GM18867 (cell line): Measurements from ENCODE around the gene ASCC1.
A peak's percentile ranks its signal among the peaks of the same experiment; 100 is the strongest.
"Not testable (repeated sequence)": the region's sequence is repeated elsewhere in the genome, so short reads cannot be mapped to it uniquely, and the experiment has no call there.

Source experiments
- ATAC-seq: cut with Tn5 transposase; IDR thresholded peaks from one replicate; pipeline ENCODE4 v1.9.1; 2021; ENCODE audit warnings: mild to moderate bottlenecking, moderate library complexity; ENCODE audit not compliant: unreplicated experiment

Gene ASCC1

GRCh38 chr10:72173619-72174296, 42.3 kb downstream of the ASCC1 start:
- peak; percentile 63 for ATAC-seq

DNA sequence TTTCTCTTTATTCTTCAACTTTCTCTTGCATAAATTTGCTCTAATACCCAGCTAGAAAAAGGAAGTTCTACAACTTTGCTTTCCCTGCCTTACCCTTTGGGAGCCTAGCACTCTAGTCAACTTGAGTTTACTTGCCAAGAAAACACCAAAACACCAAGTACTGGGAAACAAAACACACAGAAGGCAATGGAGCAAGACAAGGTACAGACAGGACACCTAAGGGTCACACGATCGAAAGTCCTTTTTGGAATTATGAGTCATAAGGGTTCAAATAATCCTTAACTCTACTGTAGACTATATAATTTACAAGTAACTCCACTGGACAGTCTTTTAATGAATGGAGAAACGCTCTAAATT, 42.8 kb downstream of the ASCC1 start:
- ATAC-seq, result no peak

GRCh38 chr10:72171175-72171630, 44.9 kb downstream of the ASCC1 start:
- ATAC-seq, result no peak

DNA sequence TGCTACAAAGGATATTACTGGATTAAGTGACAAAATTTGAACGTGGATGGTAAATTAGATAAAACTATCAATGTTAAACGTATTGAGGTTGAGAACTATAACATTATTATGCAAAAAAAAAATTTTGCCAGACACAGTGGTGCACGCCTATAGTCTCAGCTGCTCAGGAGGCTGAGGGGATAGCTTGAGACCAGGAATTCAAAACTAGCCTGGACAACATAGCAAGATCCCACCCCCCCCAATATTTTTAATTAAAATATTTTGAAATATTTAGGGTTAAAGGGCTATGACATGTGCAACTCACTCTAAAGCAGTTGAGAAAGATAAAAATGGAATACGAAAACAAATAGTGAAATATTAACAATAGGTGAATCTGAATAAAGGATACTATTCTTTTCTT, 45.3 kb downstream of the ASCC1 start:
- no peak for ATAC-seq

DNA sequence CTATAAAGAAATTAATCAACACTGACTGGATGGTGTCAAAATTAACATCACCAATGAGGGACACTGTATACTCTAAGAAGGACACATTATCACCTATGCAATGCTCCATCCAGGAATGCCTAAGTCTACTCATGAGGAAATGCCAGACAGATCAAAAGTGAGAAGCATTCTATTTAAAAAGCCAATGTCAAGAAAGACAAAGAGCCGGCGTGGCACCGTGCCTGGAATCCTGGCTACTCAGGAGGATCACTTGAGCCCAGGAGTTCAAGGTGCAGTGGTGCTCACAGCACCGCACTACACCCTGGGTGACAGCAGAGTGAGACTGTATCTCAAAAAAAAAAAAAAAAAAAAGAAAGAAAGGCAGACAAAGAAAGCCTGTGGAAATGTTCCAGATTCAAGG, 45.8 kb downstream of the ASCC1 start:
- ATAC-seq, result no peak

- no peak for ATAC-seq
Measured at GRCh38 chr10:72167118-72167517, 49.0 kb downstream of the ASCC1 start.

- no peak for ATAC-seq
Measured at GRCh38 chr10:72164617-72165016, 51.5 kb downstream of the ASCC1 start.

DNA sequence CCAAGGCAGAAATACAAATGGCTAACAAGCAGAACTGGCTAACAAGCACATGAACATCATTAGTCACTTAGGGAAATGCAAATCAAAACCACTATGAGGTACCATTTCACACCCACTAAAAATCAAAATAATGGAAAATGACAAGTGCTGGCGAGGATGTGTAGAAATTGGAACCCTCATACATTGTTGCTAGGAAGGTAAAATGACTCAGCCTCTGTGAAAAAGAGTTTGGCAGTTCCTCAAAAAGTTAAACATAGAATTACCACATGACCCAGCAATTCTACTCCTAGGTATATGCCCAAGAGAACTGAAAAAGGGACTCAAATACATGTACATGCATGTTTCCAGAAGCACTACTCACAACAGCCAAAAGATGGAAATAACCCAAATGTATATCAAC, 53.1 kb downstream of the ASCC1 start:
- ATAC-seq, result peak; percentile 56

GRCh38 chr10:72158176-72158575, 57.9 kb downstream of the ASCC1 start:
- ATAC-seq, result no peak

DNA sequence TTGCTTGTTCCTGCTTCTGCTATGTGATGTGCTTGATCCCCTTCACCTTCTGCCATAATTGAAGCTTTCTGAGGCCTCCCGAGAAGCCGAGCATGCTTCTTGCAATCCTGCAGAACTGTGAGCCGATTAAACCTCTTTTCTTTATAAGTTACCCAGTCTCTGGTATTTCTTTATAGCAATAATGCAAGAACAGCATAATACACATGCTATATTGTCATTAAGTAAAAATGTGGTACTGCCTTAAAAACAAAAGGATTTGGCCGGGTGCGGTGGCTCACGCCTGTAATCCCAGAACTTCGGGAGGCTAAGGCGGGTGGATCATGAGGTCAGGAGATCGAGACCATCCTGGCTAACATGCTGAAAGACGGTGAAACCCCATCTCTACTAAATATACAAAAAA, 59.9 kb downstream of the ASCC1 start:
- no peak for ATAC-seq

GRCh38 chr10:72152286-72152685, 63.8 kb downstream of the ASCC1 start:
- no peak for ATAC-seq

DNA sequence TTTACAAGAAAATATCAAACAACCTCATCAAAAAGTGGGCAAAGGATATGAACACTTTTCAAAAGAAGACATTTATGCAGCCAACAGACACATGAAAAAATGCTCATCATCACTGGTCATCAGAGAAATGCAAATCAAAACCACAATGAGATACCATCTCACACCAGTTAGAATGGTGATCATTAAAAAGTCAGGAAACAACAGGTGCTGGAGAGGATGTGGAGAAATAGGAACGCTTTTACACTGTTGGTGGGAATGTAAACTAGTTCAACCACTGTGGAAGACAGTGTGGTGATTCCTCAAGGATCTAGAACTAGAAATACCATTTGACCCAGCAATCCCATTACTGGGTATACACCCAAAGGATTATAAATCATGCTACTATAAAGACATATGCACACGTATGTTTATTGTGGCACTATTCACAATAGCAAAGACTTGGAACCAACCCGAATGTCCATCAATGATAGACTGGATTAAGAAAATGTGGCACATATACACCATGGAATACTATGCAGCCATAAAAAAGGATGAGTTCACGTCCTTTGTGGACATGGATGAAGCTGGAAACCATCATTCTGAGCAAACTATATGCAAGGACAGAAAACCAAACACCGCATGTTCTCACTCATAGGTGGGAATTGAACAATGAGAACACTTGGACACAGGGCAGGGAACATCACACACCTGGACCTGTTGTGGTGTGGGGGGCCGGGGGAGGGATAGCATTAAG, 65.2 kb downstream of the ASCC1 start:
- not testable (repeated sequence) for ATAC-seq

- ATAC-seq, result not testable (repeated sequence)
Measured at GRCh38 chr10:72147324-72147584, 68.8 kb downstream of the ASCC1 start.

DNA sequence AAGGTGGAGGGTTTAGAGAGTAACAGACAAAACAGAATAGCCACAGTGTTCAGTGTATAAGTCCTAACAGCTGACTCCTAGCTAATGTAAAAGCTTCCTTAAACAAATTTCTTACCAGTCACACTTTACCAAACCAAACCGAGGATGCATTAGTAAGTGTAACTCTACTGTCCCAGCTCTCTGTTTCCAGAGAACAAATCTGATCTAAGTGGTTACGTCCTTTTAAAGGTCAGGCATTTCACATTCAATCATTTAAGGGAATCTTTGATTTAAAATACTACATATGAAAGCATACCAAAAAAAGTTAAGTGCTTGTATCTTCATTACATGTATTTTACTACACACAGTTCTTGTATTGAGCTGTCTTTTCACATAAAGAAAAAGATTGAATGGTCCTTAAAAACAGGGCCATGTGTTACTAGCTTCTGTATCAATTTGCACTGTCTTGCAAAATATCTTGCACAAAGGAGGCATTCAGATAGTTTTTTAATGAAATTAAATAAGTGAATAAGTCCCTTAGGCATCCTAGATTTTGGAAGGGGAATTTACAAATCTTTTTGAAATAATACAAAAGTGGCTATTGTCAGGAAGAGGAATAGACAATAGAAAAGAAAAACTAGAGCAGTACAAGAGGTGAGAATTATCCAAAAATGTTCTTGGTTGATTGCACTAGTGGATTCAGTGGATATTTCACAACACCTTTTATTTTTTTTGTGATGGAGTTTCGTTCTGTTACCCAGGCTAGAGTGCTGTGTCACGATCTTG, 69.3 kb downstream of the ASCC1 start:
- ATAC-seq, result no peak

DNA sequence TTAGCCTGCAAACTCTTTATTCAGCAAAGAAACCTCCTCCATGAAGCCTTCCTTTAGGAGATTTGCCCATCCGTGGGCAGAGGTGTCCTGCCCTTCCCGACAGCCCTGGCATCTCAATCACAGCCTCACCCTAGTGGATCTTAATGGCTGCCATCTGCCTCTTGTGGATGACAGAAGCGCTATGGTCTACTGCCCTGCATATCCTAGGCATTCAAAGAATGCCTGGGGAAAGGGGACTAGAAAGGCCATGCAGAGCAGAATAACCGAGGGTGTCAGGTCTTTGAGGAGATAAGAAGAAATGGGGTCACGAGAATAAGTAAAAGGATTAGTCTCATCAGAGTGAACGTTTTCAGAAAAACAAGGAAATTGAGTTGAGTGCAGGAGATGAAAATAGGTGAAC, 70.0 kb downstream of the ASCC1 start:
- ATAC-seq, result no peak

DNA sequence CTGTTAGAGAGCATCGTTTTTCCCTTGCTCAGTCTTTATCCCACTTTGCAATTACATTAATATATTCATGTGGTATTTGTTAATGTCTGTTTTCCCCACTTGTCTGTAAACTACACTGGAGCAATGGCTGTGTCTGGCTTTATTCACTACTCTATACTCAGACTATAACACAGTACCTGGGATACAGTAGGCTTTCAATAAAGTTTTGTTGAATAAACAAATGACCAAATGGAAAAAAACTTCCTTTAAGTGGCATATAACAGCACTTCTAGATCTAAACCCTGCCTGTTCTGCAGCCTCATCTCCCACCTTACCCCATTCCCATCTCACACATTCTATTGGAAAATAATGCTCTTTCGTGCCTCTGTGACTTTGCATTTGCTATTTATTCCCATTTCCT, 70.4 kb downstream of the ASCC1 start:
- ATAC-seq, result no peak

GRCh38 chr10:72140850-72141249, 75.2 kb downstream of the ASCC1 start:
- ATAC-seq, result no peak

DNA sequence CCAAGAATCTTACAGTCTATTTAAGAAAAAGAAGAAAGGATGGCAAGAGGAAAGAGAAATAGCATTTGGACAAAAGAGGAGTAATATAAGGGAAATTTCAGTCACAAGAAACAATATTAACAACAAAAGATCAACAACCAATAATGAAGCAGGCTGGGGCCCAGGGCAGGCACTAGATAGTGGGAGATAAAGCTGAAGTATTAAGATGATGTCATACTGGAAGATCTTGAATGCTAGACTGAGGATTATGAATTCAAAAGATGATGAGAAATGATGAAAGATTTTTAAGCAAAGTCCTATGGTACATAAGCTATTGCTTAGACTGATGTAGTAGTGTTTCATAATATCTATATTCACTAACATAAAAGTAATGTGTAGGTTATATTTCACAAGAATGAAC, 75.9 kb downstream of the ASCC1 start:
- ATAC-seq, result no peak

GRCh38 chr10:72137583-72137982, 78.5 kb downstream of the ASCC1 start:
- ATAC-seq, result no peak

DNA sequence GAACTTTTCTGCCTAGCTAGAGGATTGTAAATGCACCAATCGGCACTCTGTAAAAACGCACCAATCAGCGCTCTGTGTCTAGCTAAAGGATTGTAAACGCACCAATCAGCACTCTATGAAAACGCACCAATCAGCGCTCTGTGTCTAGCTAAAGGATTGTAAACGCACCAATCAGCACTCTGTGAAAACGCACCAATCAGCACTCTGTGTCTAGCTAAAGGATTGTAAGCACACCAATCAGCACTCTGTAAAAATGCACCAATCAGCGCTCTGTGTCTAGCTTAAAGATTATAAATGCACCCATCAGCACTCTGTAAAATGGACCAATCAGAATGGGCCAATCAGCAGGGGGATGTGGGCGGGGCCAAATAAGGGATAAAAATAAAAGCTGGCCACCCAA, 79.9 kb downstream of the ASCC1 start:
- not testable (repeated sequence) for ATAC-seq

DNA sequence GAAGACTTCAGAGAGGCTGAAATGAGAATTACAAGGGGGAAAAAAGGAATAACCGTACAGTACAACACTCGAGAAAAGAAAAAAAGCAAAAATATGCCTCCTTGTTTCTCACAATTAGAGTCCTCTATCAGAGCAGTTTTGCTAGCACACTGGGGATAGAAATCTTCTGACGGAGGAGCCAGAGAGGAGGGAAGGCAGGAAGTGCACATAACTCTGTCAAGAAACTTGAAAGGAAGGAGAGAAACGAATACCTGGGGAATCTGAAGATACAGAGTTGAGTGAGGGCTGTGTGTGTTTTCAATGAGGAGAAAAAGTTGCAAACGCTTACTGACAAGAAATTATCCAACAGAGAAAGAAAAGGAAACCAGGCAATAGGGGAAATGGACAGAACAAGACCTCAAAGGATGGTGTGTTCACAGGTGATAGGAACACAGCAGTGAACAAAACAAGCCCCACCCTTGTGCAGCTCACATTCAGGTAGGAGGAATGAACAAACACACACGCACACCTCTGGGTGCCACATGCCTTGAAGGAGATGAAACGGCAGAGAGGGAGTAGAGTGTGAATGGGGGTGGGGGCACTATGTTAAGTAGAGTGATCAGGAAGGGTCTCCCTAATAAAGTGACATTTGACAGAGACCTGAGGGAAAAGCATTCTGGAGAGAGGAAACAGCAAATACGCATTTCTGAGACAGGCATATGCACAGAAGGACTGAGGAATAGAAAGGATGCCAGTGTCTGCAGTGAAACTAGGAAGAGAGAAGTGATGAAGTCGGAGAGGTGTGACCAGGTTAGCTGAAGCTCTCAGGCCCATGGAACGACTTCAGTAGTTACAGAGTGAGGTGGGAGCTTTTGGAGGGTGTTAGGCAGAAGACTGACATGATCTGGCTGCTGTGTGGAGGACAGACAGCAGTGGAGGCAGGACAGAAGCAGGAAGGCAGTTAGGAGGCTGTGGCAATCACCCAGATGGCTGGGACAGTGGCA, 81.0 kb downstream of the ASCC1 start:
- ATAC-seq, result no peak
